Measurements from ENCODE around the gene MBOAT2.

Gene MBOAT2

DNA sequence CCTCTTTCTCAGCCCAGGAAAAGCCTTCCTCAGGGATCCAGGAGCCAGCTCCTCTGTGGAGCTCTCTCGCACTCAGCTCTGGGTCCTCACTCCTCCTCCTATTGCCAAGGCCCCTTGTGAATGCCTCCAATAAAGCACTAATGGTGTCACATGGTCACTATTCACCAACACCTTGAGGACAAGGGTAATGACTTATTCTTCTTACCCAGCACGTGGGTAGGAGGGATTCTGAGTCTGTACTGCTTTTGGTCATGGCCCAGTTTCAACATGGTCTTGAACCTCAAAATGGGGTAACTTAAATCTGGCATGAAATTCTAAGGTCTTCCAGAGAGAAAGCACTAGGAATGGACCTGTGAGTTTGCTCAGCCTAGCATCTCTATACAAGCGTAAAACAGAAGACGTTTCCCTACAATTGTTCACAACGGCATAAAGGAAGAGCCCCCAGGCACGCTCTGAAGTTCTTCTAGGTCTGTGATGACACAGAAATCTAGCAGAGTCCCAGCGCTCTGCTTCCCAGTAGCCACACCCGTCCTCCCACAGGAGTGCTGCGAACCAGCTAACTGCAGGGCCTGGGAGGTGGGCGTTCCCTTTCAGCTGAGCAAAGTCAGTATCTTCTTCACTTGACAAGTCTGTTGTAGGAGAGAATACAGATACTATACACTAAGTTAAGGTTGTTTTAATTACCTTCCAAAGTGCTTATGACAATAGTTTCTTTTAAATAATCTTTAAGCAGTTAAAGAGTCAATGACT, 151.5 kb downstream of the MBOAT2 start:
- TF ChIP-seq EZH2phosphoT487 (IDR thresholded peaks at IDR 0.05; ENCODE audit: borderline replicate concordance, low read length), result no peak
- TF ChIP-seq, protein P1, sequence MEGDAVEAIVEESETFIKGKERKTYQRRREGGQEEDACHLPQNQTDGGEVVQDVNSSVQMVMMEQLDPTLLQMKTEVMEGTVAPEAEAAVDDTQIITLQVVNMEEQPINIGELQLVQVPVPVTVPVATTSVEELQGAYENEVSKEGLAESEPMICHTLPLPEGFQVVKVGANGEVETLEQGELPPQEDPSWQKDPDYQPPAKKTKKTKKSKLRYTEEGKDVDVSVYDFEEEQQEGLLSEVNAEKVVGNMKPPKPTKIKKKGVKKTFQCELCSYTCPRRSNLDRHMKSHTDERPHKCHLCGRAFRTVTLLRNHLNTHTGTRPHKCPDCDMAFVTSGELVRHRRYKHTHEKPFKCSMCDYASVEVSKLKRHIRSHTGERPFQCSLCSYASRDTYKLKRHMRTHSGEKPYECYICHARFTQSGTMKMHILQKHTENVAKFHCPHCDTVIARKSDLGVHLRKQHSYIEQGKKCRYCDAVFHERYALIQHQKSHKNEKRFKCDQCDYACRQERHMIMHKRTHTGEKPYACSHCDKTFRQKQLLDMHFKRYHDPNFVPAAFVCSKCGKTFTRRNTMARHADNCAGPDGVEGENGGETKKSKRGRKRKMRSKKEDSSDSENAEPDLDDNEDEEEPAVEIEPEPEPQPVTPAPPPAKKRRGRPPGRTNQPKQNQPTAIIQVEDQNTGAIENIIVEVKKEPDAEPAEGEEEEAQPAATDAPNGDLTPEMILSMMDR (IDR thresholded peaks at IDR 0.05; ENCODE audit: low read depth, low read length, poor library complexity, severe bottlenecking), result no peak

DNA sequence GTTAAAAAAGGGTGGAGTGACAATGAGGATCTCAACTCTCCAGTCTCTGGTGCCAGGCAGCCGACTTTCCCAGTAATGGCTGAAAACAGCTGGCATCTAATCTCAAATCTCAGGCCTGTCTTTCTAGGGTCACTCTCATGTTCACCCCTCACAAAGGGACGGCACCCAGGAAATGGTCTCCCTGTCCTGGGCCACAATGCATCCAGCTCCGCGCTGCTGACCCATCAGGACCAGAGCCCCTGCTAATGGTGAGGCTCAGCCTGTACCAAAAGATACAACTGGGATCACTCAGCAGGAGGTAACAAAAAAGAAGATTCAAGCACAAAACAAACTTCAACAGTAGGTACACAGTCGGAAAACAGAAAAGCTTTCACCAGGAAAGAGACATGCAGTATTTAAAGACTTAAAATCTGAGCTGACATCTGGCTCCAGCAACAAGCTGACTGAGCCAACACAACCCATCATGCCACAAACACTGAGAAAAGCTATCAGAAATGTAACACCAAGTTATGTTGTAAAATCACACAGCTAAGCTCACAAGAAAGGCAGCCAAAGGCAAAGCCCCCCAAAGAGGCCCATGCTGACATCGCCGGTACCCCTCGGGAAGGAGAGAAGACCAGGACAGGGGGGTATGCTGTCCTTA, 152.5 kb downstream of the MBOAT2 start:
- Histone ChIP-seq H3K27me3 (ENCODE audit: control insufficient read depth, low read length) (no peaks in the 10 kb centered on the region), H3K36me3 (ENCODE audit: control insufficient read depth, low read length) (no peaks in the 10 kb centered on the region), H3K9me3 (ENCODE audit: control insufficient read depth, insufficient read depth, low read length) (no peaks in the 10 kb centered on the region), H3K4me2 (ENCODE audit: low read length) (no peak overlapping the region), H3K9me2 (replicated peaks; ENCODE audit: control insufficient read depth, low read length) (no peaks in the 10 kb centered on the region), H3K4me1 (ENCODE audit: control insufficient read depth, low read length) (no peaks in the 10 kb centered on the region), H3K79me2 (ENCODE audit: control insufficient read depth, low read length) (no peaks in the 10 kb centered on the region), H3F3A (ENCODE audit: control insufficient read depth, insufficient read depth) (no peaks in the 10 kb centered on the region), H3K4me3 (ENCODE audit: low read length) (no peak overlapping the region), H4K20me1 (ENCODE audit: control insufficient read depth, insufficient read depth, low read depth, low read length) (no peaks in the 10 kb centered on the region), H3K27ac (ENCODE audit: low read depth, low read length) (no peak overlapping the region)
- TF ChIP-seq, protein P1 (IDR thresholded peaks at IDR 0.05; ENCODE audit: low read depth, low read length, poor library complexity, severe bottlenecking), result no peak

More for the DNA sequence above, 151.5 kb downstream of the MBOAT2 start:
- Histone ChIP-seq H4K20me1 (ENCODE audit: control insufficient read depth, insufficient read depth, low read depth, low read length) (no peaks in the 10 kb centered on the region), H3K27me3 (ENCODE audit: control insufficient read depth, low read length) (no peaks in the 10 kb centered on the region), H3F3A (ENCODE audit: control insufficient read depth, insufficient read depth) (no peaks in the 10 kb centered on the region), H3K36me3 (ENCODE audit: control insufficient read depth, low read length) (no peaks in the 10 kb centered on the region), H3K79me2 (ENCODE audit: control insufficient read depth, low read length) (no peaks in the 10 kb centered on the region), H3K9me3 (ENCODE audit: control insufficient read depth, insufficient read depth, low read length) (no peaks in the 10 kb centered on the region), H3K4me1 (ENCODE audit: control insufficient read depth, low read length) (no peaks in the 10 kb centered on the region), H3K4me2 (ENCODE audit: low read length) (no peak overlapping the region), H3K4me3 (ENCODE audit: low read length) (no peak overlapping the region), H3K9me2 (replicated peaks; ENCODE audit: control insufficient read depth, low read length) (no peaks in the 10 kb centered on the region), H3K27ac (ENCODE audit: low read depth, low read length) (no peak overlapping the region)

DNA sequence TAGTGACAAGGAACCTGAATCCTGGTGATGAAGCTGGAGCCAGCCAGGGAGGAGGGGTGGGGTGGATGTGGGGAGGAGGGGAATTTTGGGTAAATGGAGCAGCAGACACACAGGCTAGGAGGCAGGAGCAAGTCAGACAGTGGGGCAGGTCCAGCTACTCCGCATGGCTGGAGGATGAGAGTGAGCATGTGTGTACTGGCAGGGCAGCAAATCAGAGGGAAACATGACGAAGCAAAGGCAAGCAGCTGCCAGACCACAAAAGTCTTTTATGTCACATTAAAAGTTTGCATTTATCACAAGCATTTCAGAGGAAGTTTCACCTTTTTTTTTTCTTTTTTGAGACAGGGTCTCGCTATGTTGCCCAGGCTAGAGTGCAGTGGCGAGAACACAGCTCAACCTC, 154.2 kb downstream of the MBOAT2 start:
- H3K4me1 ChIP-seq (ENCODE audit: control insufficient read depth, low read length), result no peaks in the 10 kb centered on the region
- H3K27me3 ChIP-seq (ENCODE audit: control insufficient read depth, low read length), result peaks cover 5% of the 10 kb centered on the region; the same call in 1 of the 2 replicates
- H3K9me2 ChIP-seq (replicated peaks; ENCODE audit: control insufficient read depth, low read length), result no peaks in the 10 kb centered on the region
- no peak overlapping the region for H3K27ac ChIP-seq (ENCODE audit: low read depth, low read length)
- H4K20me1 ChIP-seq (ENCODE audit: control insufficient read depth, insufficient read depth, low read depth, low read length), result no peaks in the 10 kb centered on the region
- no peaks in the 10 kb centered on the region for H3K9me3 ChIP-seq (ENCODE audit: control insufficient read depth, insufficient read depth, low read length)
- H3K36me3 ChIP-seq (ENCODE audit: control insufficient read depth, low read length), result no peaks in the 10 kb centered on the region
- no peak for TF ChIP-seq EZH2phosphoT487 (IDR thresholded peaks at IDR 0.05; ENCODE audit: borderline replicate concordance, low read length)
- TF ChIP-seq, protein P1 (IDR thresholded peaks at IDR 0.05; ENCODE audit: low read depth, low read length, poor library complexity, severe bottlenecking), result no peak
- H3K79me2 ChIP-seq (ENCODE audit: control insufficient read depth, low read length), result no peaks in the 10 kb centered on the region
- H3F3A ChIP-seq (ENCODE audit: control insufficient read depth, insufficient read depth), result no peaks in the 10 kb centered on the region
- no peak overlapping the region for H3K4me2 ChIP-seq (ENCODE audit: low read length)
- H3K4me3 ChIP-seq (ENCODE audit: low read length), result no peak overlapping the region
